Measurements from ENCODE around the gene ZNF438.

The ZNF438 gene

GRCh38 chr10:31000867-31001266, 30.8 kb downstream of the ZNF438 start:
- no peak overlapping the region for H3K4me3 ChIP-seq (ENCODE audit: low read length)
- no peak for TF ChIP-seq CTCF (conservative IDR thresholded peaks at IDR 0.05; ENCODE audit: low read depth, low read length)
- no peak for DNase-seq (ENCODE audit: low read depth)

- TF ChIP-seq CTCF (conservative IDR thresholded peaks at IDR 0.05; ENCODE audit: low read depth, low read length) = no peak
- no peak for DNase-seq (ENCODE audit: low read depth)
- no peak overlapping the region for H3K4me3 ChIP-seq (ENCODE audit: low read length)
Observed at GRCh38 chr10:31000071-31000782, 31.4 kb downstream of the ZNF438 start.

GRCh38 chr10:30999070-30999712, 32.5 kb downstream of the ZNF438 start:
- no peak for DNase-seq (ENCODE audit: low read depth)
- no peak for TF ChIP-seq CTCF (conservative IDR thresholded peaks at IDR 0.05; ENCODE audit: low read depth, low read length)
- H3K4me3 ChIP-seq (ENCODE audit: low read length) = no peak overlapping the region

GRCh38 chr10:30997536-30998235, 34.0 kb downstream of the ZNF438 start:
- DNase-seq (ENCODE audit: low read depth) = no peak
- H3K4me3 ChIP-seq (ENCODE audit: low read length) = no peak overlapping the region
- no peak for TF ChIP-seq CTCF (conservative IDR thresholded peaks at IDR 0.05; ENCODE audit: low read depth, low read length)

GRCh38 chr10:30996481-30997005, 35.1 kb downstream of the ZNF438 start:
- no peak overlapping the region for H3K4me3 ChIP-seq (ENCODE audit: low read length)
- no peak for TF ChIP-seq CTCF (conservative IDR thresholded peaks at IDR 0.05; ENCODE audit: low read depth, low read length)
- no peak for DNase-seq (ENCODE audit: low read depth)

- no peak for TF ChIP-seq CTCF (conservative IDR thresholded peaks at IDR 0.05; ENCODE audit: low read depth, low read length)
- H3K4me3 ChIP-seq (ENCODE audit: low read length) = no peak overlapping the region
- DNase-seq (ENCODE audit: low read depth) = no peak
Observed at GRCh38 chr10:30995081-30995770, 36.4 kb downstream of the ZNF438 start.
